GM18861 (cell line): ENCODE data around the gene EPHA6.

Experiments used
- ATAC-seq: cut with Tn5 transposase; IDR thresholded peaks from one replicate; pipeline ENCODE4 v1.9.1; 2021; ENCODE audit not compliant: unreplicated experiment

EPHA6 gene

DNA sequence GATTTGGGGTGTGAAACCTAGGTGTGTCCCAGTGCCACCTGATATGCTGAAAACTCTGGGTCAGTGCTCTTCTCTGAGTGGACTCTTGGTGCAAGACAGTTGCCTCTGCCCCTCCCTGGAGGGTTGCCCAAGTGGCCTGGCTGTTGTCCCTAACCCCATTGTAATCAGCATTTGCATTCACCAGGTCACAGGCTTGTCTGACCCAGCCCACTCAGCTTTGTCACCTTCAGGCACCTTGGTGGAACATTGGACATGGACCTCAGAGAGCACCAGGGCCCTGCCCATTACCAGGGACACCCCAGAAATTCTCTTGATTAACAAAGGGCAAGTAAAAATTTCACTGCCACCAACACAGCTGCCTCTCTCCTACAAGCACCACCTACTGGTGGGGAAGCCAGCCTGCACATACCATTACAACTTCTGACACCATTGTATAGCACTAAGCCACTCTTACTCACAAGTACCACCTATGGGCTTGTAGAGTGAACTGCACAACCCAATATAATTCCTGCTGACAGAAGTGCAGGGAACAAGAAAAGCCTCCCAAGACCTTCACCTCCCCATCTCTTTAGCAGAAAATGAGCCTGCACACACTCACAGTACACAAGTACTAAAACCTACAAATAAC, 324.6 kb downstream of the EPHA6 start:
- ATAC-seq, result no peak

DNA sequence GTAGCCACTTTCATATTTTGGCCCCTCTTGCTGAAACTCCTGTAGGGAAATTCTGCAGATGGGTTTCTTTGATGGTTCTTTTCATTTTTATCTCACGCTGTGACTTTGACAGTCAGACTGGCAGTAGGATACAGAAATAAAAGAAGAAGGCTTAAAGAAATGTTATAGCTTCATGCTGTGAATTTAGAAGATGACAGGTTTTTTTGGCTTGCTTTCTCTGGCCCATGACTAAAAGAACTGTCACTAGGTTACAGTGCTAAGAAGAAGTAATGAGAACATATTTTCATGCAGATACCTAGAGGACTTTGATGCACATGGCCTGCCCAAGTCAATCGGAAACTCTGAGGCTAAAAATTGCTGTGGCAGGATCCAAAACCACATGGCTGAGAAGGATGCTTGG, 334.5 kb downstream of the EPHA6 start:
- no peak for ATAC-seq

DNA sequence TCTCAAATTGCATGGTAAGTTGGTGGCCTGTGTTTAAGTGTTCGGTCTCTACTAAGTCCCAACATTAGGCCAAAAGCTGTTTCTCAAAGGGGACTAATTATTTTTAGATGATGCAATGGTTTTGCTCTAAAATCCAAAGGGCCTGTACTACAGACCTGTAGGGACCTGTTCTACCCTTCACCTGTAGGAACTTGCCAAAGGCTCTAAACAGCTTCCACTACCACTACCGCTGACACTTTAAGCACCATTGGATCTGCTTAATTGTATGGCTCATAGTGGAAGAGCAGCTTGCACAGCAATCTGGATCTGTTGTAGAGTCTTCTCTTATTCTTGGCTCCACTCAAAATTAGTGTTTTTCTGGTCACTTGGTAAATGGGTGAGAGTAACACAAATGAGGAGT, 346.8 kb downstream of the EPHA6 start:
- no peak for ATAC-seq

DNA sequence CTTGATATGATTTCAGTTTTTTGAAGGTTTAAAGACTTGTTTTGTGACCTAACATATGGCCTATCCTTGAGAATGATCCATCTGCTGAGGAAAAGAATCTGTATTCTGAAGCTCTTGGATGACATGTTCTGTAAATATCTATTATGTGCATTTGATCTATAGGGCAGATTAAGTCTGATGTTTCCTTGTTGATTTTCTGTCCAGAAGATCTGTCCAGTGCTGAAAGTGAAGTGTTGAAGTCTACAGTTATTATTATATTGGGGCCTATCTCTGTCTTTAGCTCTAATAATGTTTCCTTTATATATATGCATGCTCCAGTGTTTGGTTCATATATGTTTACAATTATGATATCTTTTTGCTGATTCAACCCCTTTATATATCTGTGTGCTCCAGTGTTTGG, 362.8 kb downstream of the EPHA6 start:
- no peak for ATAC-seq

DNA sequence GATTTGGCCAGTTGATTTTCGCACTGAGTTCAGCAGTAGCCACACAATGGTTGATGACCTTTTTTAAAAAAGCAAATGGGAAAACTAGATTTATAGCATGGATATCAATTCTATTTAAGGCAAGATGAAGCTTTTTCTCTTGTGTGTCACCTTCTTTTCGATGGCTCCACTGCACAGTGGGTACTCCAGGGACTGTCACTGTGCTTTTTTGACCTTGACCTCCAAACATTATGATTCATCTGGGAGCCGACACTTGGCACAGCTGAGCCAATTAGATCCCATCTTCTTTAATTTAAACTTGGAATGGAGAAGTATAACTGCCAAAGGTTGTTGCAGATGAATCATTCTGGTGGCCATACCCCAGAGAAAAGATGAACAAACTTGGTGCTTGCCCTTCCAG, 367.3 kb downstream of the EPHA6 start:
- ATAC-seq, result no peak

DNA sequence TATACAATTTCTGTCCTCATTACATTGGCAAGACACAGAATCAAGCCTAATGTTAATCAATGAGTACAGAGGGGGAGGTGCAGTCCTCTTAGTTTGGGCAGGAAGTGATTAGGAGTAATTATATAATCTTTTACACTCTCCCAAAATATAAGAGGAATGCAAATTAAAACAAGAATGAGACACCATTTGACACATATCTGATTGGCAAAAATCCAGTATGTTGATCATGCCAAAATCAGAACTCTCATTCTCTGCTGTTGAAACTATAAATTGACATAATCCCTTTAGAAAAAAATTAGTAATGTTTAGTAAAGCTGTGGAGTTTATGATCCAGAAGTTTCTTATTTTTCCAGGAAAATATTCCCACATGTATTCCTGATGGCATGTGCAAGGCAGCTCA, 373.4 kb downstream of the EPHA6 start:
- no peak for ATAC-seq

DNA sequence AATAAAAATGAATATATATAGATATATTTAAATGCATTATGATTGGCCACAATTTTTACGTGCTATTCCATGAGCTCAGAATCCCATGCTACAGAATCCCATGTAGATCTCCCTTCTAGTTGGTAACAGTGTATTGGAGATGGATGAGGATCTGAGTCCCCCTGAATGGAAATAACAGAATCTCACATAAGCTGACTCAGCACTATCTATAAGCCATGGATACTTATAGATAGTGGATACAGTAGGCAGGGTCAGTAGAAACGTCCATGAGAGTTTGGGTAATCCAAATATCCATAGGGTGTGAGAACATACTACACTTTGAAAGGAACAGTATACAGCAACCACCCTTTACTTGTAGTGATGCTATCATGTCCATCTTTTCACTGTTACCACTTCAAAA, 375.4 kb downstream of the EPHA6 start:
- no peak for ATAC-seq

DNA sequence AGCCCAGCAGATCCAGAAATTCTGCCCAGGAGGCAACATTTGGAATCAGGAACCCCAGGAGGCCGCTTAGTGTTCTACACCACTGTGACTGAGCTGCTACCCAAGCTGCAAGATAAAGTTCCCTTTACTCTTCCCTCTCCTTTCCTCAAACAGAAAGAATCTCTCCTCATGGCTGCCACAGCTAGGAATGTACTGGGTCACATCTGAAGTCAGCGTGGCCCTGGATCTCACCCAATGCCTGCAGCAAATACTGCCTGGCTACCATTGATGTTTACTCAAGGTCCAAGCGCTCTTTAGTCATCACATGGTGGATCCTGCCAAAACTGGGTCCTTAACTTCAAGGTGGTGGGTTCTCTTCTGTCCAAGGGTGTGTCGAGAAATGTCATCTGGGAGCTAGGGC, 382.7 kb downstream of the EPHA6 start:
- ATAC-seq, result no peak

DNA sequence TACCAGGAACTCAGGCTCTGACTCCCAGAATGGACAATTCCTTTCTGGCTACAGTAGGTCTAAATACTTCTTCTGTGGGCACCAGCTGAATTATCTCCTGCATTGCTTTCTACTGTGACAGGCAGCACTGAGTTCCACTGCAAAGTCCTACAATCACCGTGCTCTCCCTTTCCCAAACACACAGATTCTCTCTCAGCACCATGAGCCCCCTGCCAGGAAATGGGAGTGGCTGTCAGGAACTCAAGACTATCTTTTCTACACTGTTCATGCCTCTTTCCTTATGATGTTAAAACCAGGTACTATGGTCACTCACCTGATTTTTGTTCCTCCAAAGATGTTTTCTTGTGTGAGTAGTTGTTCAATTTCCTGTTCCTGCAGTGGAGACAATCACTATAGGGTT, 383.4 kb downstream of the EPHA6 start:
- no peak for ATAC-seq

DNA sequence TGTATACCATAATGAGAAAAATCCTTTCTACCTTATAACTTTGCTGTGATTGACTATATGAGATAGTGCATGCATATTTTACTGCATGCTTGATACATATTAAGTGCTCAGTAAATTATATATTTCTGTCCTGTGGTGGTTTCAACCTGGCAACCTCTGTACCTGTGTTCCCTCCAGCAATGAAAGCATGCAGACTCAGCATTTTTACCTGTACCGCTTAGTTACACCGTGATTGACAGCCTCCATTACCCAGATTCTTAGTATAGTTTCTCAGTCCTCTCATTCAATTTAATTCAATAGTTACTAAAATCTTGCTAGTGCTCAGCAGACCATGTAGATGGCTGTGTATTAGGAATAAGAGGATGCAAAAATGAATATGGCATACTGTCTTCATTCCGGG, 386.0 kb downstream of the EPHA6 start:
- ATAC-seq, result no peak

DNA sequence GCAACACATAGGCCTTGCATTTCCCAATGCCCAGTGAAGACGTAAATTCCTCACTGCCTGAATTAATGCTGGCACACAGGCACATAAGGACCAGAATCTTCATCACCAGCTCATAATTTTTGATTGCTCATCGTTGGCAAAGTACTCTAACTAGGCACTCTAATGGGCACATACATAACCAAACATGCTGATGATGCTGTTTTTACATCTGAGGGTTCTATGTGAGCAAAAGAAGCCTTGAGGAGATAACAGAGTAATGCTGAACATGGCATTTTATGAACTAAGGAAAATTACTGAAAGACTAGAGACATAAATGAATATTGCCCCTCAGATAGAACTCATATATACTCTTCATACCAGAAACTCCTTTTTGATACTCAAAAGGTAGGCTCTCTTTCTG, 387.4 kb downstream of the EPHA6 start:
- ATAC-seq, result no peak

DNA sequence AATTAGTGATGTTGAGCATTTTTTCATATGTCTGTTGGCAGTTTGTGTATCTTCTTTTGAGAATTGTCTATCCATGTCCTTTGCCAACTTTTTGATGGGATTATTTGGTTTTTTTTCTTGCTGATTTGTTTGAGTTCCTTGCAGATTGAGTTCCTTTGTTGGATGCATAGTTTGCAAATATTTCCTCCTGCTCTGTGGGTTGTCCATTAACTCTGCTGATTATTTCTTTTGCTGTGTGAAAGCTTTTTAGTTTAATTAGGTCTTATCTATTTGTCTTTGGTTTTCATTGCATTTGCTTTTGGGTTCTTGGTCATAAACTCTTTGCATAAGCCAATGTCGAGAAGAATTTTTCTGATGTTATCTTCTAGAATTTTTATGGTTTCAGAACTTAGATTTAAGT, 414.6 kb downstream of the EPHA6 start:
- no peak for ATAC-seq

DNA sequence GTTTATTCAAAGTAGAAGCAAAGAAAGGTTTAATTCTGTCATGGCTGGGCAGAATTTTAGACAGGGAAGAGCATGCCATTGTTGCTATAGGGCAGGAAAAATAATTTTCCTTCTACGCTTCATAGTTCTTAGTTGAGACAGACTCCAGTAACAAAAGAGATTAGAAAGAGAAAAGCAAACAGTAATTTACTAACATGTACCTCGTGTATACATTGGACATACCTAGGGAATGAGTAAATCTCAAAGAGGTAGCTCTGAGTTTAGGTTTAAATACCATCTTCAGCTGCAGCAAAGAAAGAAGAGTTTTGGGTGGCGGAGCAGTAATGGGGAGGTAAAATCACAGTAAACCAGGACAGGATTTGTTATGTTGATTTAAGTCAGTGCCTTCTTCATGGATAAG, 416.1 kb downstream of the EPHA6 start:
- no peak for ATAC-seq

DNA sequence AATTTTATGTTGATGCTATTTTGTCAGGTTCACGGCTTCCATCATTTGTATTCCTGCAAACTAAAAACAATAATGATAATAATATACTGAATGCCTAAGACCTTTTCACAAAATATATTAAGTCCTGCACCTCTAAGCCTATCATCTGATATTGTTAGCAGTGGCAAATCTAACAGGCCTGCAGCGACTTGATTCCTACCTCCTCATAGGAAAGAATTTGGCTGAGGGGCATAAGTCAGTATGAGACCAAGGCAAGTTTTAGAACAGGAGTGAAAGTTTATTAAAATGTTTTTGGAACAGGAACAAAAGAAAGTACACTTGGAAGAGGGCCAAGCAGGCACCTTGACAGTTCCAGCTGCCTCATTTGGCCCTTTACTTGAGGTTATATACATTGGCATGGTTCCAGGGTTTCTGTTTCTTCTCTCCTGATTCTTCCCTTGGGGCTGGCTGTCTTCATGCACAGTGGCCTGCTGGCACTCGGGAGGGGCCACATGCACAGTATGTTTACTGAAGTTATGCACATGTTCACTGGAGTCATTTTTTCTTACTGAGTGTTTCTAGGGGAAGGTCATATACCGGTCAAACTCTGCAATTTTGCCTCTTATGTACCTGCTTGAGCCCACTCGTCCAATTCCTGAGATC, 418.1 kb downstream of the EPHA6 start:
- no peak for ATAC-seq

DNA sequence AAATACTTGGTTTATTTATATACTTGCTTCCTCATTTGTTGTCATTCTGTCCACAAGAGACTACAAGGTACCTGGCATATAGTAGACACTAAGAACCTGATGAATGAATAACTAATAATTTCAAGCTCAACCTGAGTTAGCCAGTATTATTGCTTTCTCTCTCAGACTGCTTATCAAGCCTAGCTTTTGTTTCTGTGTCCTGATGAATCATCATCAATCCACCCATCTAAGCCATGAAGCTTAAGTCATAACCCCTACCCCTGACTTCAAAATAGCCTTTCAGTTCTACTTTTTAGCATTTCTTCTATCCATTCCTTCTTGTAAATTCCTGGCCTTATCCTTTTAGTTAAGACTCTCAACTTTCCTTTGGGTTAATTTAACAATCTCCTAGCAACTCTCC, 420.8 kb downstream of the EPHA6 start:
- no peak for ATAC-seq

DNA sequence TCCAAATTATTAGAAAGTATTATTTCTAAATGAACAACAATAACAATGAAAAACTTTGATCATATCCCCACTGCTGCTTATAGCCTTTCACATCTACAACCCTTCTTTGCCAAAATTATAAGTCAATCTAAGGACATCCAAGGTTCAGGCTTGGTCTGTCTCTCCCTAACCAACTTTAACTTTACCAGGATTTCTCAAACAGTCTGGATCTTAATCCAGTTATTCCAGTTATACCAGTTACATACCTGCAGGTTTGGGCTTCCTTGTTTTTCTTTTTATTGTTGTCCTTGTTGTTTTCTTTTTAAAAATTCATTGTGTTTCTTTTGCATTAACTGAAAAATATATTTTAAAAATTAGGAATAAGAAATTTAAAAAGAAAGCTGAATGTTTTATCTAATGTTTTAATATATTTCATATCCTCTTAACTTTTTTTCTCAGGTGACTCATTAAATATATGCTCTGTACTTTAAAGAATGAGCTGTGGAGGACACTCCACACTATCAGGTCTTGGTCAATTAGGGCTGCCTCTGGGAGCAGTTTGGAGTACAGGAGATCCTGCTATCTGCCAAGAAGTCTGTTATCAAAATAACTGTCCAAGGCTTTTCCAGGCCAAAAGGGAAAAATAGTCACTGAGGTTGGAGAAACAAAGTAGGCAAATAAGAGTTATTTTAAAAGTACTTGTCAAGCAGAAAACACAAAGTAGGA, 421.4 kb downstream of the EPHA6 start:
- no peak for ATAC-seq

DNA sequence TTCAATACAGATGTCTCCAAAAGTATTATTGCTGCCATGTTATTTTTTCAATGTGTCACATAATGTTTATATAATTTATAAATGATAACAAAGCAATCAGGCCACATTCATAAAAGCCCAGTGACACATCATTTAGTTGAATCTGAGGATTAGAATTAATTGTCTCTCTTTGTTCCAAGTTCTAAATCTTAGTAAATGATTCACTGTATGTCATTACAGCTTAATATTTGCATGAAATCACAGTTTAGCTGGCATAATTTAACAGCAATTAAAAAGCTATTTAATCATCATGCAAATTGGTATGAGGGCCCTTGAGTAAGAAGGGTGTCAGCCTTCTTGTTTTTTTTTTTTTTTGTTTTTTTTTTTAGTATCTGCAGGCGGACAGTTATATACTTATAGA, 427.0 kb downstream of the EPHA6 start:
- no peak for ATAC-seq

DNA sequence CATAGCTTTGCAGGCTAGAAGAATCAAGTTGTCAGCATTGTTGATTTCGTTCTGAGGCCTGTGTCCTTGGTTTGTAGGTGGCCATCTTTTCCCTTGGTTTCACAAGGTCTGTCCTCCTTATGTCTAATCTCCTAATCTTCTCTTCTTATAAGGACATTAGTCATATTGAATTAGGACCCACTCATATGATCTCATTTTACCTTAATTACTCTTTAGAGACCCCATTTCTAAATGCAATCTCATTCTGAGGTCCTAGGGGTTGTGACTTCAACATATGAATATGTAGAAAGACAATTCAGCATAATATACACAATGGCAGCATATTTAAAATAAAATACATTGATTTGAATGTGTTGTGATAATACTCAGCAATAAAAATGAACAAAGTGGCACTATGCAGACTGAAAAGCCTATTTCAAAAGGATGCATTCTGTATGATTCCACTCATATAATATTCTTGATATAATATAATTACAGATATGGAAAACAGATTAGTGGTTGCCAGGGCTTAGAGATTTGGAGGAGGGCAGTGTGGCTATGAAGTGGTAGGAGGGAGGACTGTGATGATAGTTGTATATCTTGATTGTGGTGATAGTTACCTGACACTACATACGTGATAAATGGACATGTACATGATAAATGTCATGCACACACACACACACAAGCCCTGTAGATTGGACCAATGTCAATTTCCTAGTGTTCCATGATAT, 431.0 kb downstream of the EPHA6 start:
- no peak for ATAC-seq

DNA sequence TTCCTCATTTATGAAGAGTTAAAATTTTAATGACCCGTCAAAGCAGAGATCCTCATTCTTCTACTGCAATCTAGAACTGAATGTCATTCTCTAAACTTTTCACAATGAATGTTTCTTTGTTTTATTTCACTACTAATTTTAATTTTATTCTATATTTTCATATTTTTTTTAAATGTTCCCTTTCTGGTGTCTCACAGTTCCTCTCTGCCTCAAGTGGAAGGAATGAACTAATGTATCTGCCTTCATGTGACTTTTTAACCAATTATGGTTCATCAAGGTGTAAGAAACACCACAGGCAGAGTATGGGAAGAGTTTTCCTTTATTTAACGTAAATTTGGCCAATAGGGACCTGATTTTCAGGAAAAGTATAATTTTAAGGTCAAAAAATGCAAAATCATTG, 441.7 kb downstream of the EPHA6 start:
- no peak for ATAC-seq

DNA sequence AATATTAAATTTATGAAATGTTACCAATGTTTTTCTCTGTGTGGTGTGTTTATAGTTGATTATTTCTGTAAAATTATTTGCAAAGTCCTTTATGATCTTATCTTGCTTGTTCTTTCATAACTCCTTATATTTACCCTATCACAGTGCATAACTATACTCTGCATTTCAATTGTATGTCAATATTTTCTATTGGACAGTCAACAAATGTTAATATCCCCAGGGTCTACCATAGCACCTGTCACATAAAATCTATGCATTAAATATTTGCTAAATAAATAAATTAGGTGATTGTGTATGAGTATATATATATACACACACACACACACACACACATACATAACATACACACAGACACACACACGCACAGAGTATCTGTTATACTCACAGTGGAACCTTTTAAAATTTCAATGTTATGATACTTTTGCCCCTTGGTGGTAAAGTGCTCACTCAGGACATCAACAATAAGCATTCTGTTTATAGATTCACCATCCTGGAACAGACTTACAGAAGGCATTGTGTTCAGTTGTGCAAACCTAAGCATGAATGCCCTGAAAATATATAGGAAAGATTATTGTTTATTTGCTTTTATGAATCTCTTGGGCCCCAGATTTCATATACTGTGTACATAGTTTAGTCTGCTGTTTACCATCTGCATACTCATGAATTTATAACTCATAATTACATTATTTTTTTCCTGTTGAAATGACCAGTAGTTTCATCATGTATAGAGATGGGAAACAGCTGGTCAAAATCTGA, 443.7 kb downstream of the EPHA6 start:
- no peak for ATAC-seq

DNA sequence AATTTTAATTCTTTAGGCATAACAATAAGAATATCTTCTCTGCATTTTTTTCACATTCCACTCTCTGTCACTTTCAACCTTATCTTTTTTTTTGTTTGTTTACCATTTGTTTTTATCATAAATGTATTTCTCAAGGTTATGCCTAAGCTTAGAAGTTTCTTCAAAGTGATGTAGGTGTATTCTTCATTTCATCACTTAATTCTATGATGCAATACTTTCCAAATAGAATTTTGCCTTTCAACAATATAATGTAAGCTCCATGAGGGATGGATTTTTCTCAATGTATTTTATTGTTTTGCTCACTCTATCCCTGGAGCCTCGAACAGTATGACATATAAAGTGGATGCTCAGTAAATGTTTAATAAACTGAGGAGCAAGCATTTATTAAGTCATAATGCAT, 444.9 kb downstream of the EPHA6 start:
- no peak for ATAC-seq
